ENCODE measurements around the gene REXO5. TPM values are rescaled to one million over a fixed set of nuclear protein-coding genes. Genes with fewer than 3 reads are reported as not detected.

REXO5 gene
- total and polyA plus RNA-seq, 9 of the 15 experiments (the other 6 are each of a cell fraction or from before 2014, with no cell fraction given) = 10.5 to 45.1 (median 25.4) TPM

- TF ChIP-seq CHAMP1 (IDR thresholded peaks at IDR 0.05) = peak; percentile 80
- peak; percentile 41; the same call in 1 of the 2 replicates for TF ChIP-seq HMGXB4 (CRISPR knock-in tag; IDR thresholded peaks at IDR 0.05)
- peak; percentile 98 for TF ChIP-seq POLR2G (IDR thresholded peaks at IDR 0.05; ENCODE audit: low read depth, low read length)
- TF ChIP-seq TSC22D4 (tag; IDR thresholded peaks at IDR 0.05) = no peak
- TF ChIP-seq GTF2E2 (tag; IDR thresholded peaks at IDR 0.05) = peak; percentile 99
- no peak for TF ChIP-seq ELK1 (CRISPR knock-in tag; IDR thresholded peaks at IDR 0.05)
- peak; percentile 60; the same call in 1 of the 2 replicates for TF ChIP-seq E2F5 (CRISPR knock-in tag; IDR thresholded peaks at IDR 0.05)
- TF ChIP-seq ESRRA (IDR thresholded peaks at IDR 0.05; ENCODE audit: borderline replicate concordance, low read depth) = peak; percentile 55; the same call in 1 of the 2 replicates
- TF ChIP-seq NCOA1 (IDR thresholded peaks at IDR 0.05; ENCODE audit: low read depth) = peak; percentile 72; the same call in 1 of the 2 replicates
- TF ChIP-seq ZNF76 (CRISPR knock-in tag; IDR thresholded peaks at IDR 0.05; ENCODE audit: borderline replicate concordance) = 0 out of 2 replicates have a peak, but pooled peaks have one; percentile 47
- TF ChIP-seq ZNF165 (CRISPR knock-in tag; IDR thresholded peaks at IDR 0.05; ENCODE audit: borderline replicate concordance) = no peak
- TF ChIP-seq TEAD4 (IDR thresholded peaks at IDR 0.05; ENCODE audit: low read length) = 0 out of 2 replicates have a peak, but pooled peaks have one; percentile 10
- no peak for TF ChIP-seq TEAD4 (CRISPR knock-in tag; IDR thresholded peaks at IDR 0.05; ENCODE audit: borderline replicate concordance)
- no peak for TF ChIP-seq IFI16 (CRISPR knock-in tag; IDR thresholded peaks at IDR 0.05)
- peak; percentile 61; the same call in 1 of the 2 replicates for TF ChIP-seq NFIC (IDR thresholded peaks at IDR 0.05)
- no peak for TF ChIP-seq NFYB (IDR thresholded peaks at IDR 0.05; ENCODE audit: extremely low read depth, insufficient read length)
- TF ChIP-seq TRIM24 (IDR thresholded peaks at IDR 0.05) = peak; percentile 21 to 65; a peak in 1 of 4 replicates
- TF ChIP-seq SUPT5H (IDR thresholded peaks at IDR 0.05) = peak; percentile 93
- peak; percentile 15; the same call in 1 of the 2 replicates for TF ChIP-seq BRD4 (IDR thresholded peaks at IDR 0.05)
- no peak for TF ChIP-seq TAL1 (IDR thresholded peaks at IDR 0.05)
- TF ChIP-seq ELF1 (tag; IDR thresholded peaks at IDR 0.05) = peak; percentile 89
- peak; percentile 96 for TF ChIP-seq TAF1 (IDR thresholded peaks at IDR 0.05; ENCODE audit: control insufficient read depth, extremely low read depth, insufficient read depth, low read length, severe bottlenecking)
Measured at GRCh38 chr16:20806168-20807050, at the start of gene REXO5, which contains the start of gene ERI2 (continued).
